ENCODE measurements around the gene TPP1. TPM values are rescaled to one million over a fixed set of nuclear protein-coding genes. Genes with fewer than 3 reads are reported as not detected.

Gene TPP1
- total RNA-seq, 4 donors from 2014 or later, result 56.1 to 126 (median 81.9) TPM

DNA sequence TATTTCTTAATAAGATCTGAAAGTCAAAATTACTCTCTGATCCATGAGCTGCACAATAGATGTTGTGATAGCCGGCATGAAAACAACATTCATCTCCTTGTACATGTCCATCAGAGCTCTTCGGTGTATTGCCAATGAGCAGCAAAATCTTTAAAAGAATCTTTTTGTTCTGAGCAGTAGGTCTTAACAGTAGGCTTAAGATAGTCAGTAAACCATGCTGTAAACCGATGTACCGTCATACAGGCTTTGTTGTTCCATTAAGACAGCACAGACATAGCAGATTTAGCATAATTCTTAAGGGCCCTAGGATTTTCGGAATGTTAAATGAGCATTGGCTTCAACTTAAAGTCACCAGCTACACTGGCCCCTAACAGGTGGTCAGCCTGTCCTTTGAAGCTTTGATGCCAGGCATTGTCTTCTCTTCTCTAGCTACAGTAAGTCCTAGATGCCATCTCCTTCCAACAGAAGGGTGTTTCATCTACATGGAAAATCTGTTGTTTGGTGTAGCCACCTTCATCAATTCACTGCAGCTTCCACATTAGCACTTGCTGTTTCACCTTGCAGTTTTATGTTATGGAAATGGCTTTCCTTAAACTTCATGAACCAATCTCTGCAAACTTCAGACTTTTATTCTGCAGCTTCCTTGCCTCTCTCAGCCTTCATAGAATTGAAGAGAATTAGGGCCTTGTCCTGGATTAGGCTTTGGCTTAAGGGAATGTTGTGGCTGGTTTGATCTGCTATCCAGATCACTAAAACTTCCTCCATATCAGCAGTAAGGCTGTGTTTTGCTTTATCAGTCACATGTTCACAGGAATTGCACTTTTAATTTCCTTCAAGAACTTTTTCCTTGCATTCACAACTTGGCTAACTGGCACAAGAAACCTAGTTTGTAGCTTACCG lies 44.2 kb downstream of the TPP1 start:
- Histone ChIP-seq H3K9me3 (no peaks in the 10 kb centered on the region), H3K27ac (no peak overlapping the region), H3K36me3 (peaks cover 10% of the 10 kb centered on the region), H3K27me3 (no peaks in the 10 kb centered on the region), H3K4me1 (peaks cover 11% of the 10 kb centered on the region), H3K4me3 (no peak overlapping the region)
- WGBS, result 83% methylated on average over 6 of the region's 6 CpGs
- no peak for TF ChIP-seq EP300 (IDR thresholded peaks at IDR 0.05)
- TF ChIP-seq, protein P1, sequence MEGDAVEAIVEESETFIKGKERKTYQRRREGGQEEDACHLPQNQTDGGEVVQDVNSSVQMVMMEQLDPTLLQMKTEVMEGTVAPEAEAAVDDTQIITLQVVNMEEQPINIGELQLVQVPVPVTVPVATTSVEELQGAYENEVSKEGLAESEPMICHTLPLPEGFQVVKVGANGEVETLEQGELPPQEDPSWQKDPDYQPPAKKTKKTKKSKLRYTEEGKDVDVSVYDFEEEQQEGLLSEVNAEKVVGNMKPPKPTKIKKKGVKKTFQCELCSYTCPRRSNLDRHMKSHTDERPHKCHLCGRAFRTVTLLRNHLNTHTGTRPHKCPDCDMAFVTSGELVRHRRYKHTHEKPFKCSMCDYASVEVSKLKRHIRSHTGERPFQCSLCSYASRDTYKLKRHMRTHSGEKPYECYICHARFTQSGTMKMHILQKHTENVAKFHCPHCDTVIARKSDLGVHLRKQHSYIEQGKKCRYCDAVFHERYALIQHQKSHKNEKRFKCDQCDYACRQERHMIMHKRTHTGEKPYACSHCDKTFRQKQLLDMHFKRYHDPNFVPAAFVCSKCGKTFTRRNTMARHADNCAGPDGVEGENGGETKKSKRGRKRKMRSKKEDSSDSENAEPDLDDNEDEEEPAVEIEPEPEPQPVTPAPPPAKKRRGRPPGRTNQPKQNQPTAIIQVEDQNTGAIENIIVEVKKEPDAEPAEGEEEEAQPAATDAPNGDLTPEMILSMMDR (IDR thresholded peaks at IDR 0.05), result no peak
- no peak for TF ChIP-seq POLR2A (IDR thresholded peaks at IDR 0.05)
- no peak for TF ChIP-seq POLR2AphosphoS5 (IDR thresholded peaks at IDR 0.05)
- DNase-seq (ENCODE audit: low spot score in 2 of 2), result no peak

DNA sequence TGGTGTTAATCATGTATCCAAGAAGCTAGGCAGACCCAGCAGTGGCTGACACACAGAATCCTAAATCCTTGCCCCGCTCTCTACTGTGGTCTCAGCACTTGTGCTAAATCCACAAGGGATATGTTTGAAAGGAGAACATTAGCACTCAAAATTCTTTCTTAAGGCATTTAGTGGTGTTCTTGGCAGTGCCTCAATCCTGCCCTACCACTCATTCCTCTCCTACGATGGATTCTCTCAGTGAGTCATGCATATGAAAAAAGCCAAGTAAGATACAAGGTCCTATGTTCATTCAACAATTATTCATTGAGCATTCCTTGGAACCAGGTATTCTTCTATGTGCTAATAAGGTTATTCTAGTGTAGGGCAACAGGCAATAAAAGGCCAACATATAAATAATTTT lies 47.0 kb downstream of the TPP1 start:
- 56% methylated on average over 2 of the region's 2 CpGs for WGBS
- Histone ChIP-seq H3K4me1 (peaks cover 17% of the 10 kb centered on the region), H3K4me3 (no peak overlapping the region), H3K27me3 (no peaks in the 10 kb centered on the region), H3K9me3 (no peaks in the 10 kb centered on the region), H3K27ac (no peak overlapping the region), H3K36me3 (peaks cover 10% of the 10 kb centered on the region)
- TF ChIP-seq EP300 (IDR thresholded peaks at IDR 0.05) (no peak), POLR2A (IDR thresholded peaks at IDR 0.05) (no peak), POLR2AphosphoS5 (IDR thresholded peaks at IDR 0.05) (no peak)
- TF ChIP-seq, protein P1 (IDR thresholded peaks at IDR 0.05), result no peak
- no peak for DNase-seq (ENCODE audit: low spot score in 2 of 2)

DNA sequence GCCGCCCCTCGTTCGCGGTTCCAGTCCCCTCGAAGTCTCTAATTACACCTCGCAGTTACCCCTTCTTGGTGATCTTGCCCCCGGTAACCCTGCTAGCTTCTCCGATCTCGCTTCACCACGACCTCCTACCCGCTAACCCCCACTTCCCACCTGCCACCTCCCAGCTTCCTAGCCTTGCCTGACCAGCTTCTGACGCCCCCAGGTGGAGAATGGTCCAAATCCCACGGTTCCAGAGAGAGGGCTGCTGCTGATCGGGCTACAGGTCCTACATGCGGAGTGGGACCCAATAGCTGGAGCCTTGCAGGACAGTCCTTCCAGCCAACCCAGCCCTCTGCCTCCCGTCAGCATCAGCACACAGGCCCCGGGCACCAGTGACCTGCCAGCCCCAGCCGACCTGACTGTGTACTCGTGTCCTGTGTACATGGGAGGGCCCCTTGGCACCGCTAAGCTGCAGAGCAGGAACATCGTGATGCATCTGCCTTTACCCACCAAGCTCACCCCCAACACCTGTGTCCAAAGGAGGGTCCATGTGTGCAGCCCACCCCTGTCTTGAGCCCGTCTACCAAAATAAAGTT lies 47.7 kb downstream of the TPP1 start:
- H3K4me1 ChIP-seq, result peaks cover 10% of the 10 kb centered on the region
- no peak overlapping the region for H3K27ac ChIP-seq
- 63% methylated on average over 20 of the region's 22 CpGs for WGBS
- TF ChIP-seq EP300 (IDR thresholded peaks at IDR 0.05) (no peak), POLR2AphosphoS5 (IDR thresholded peaks at IDR 0.05) (no peak), POLR2A (IDR thresholded peaks at IDR 0.05) (no peak)
- TF ChIP-seq, protein P1 (IDR thresholded peaks at IDR 0.05), result no peak
- peaks cover 10% of the 10 kb centered on the region for H3K36me3 ChIP-seq
- H3K27me3 ChIP-seq, result no peaks in the 10 kb centered on the region
- H3K4me3 ChIP-seq, result no peak overlapping the region
- DNase-seq (ENCODE audit: low spot score in 2 of 2), result no peak
- H3K9me3 ChIP-seq, result no peaks in the 10 kb centered on the region

DNA sequence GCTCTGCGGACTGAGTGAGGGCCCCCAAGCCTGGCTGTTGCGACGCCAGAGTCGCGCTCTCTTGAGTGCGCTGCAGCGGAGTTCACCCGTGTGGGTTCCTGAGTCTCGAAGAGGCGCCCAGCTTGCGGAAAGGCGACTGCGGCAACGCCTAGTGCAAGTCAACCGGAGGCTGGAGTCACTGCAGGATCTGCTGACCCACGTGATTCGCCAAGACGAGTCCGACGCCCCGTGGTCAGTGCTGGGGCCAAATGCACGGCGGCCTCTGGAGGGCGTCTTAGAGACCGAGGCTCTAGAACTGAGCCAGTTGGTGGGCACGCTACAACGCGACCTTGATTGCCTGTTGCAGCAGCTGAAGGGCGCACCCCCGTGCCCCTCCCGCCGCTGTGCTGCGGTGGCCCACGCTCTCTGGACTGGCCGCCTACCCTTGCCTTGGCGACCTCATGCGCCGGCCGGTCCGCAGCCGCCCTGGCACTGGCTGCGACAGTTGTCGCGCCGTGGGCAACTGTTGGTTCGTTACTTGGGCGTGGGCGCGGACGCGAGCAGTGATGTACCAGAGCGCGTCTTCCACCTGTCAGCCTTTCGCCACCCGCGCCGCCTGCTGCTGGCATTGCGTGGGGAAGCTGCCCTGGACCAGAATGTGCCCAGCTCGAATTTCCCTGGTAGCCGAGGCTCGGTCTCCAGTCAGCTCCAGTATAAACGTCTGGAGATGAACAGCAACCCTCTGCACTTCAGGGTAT lies 48.4 kb downstream of the TPP1 start:
- no peak overlapping the region for H3K27ac ChIP-seq
- no peak overlapping the region for H3K4me3 ChIP-seq
- DNase-seq (ENCODE audit: low spot score in 2 of 2), result no peak
- peaks cover 10% of the 10 kb centered on the region for H3K36me3 ChIP-seq
- no peaks in the 10 kb centered on the region for H3K9me3 ChIP-seq
- H3K4me1 ChIP-seq, result peaks cover 8% of the 10 kb centered on the region
- TF ChIP-seq POLR2A (IDR thresholded peaks at IDR 0.05) (no peak), POLR2AphosphoS5 (IDR thresholded peaks at IDR 0.05) (no peak), EP300 (IDR thresholded peaks at IDR 0.05) (no peak)
- TF ChIP-seq, protein P1 (IDR thresholded peaks at IDR 0.05), result no peak
- 42% methylated on average over 39 of the region's 62 CpGs for WGBS
- H3K27me3 ChIP-seq, result no peaks in the 10 kb centered on the region

DNA sequence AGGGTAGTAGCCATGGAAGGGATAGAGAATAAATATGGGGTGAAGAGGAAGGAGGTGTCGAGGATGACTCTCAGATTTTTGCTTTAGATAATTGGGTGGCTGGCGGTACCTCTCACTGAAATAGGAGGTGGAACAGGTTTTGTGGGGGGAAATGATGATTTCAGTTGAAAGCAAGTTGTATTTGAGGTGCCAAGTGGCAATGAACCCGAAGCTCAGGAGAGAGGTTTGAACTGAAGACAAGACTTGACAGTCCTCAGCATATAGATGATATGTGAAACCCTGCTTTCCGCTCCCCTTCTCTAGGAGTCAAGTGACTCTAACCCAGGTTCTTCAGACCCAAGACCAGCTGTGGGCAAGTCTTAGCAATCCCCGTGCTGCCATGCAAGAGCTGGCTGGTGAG lies 49.5 kb downstream of the TPP1 start:
- peaks cover 10% of the 10 kb centered on the region for H3K36me3 ChIP-seq
- peaks cover 8% of the 10 kb centered on the region for H3K4me1 ChIP-seq
- no peak for DNase-seq (ENCODE audit: low spot score in 2 of 2)
- no peak overlapping the region for H3K27ac ChIP-seq
- no peaks in the 10 kb centered on the region for H3K9me3 ChIP-seq
- TF ChIP-seq, protein P1 (IDR thresholded peaks at IDR 0.05), result no peak
- TF ChIP-seq POLR2A (IDR thresholded peaks at IDR 0.05), result no peak
- TF ChIP-seq POLR2AphosphoS5 (IDR thresholded peaks at IDR 0.05), result no peak
- no peak for TF ChIP-seq EP300 (IDR thresholded peaks at IDR 0.05)
- no peaks in the 10 kb centered on the region for H3K27me3 ChIP-seq
- 88% methylated on average over 5 of the region's 5 CpGs for WGBS
- H3K4me3 ChIP-seq, result no peak overlapping the region
